ENCODE measurements around the gene TNS4. TPM values are rescaled to one million over a fixed set of nuclear protein-coding genes. Genes with fewer than 3 reads are reported as not detected.

TNS4 gene
- polyA plus RNA-seq, 2 of the 4 experiments (the other 2 are of a cell fraction): 24.2 to 73.5 TPM

- Histone ChIP-seq H3K27ac (peak overlapping the region; percentile 97 to 99), H3K4me3 (no peak overlapping the region), H3K4me1 (peaks cover 74% of the 10 kb centered on the region), H3K4me2 (no peak overlapping the region), H3K9me3 (no peaks in the 10 kb centered on the region)
- DNase-seq (ENCODE audit: low read depth in 1 of 2, low spot score in 1 of 2) (no peak), FAIRE-seq (no peak), ATAC-seq (no peak)
- TF ChIP-seq MAZ (IDR thresholded peaks at IDR 0.05; ENCODE audit: borderline replicate concordance, low read depth, low read length) (no peak), RCOR1 (IDR thresholded peaks at IDR 0.05; ENCODE audit: low read depth, low read length) (no peak), RNF2 (IDR thresholded peaks at IDR 0.05; ENCODE audit: borderline replicate concordance, low read depth) (no peak), CBX8 (IDR thresholded peaks at IDR 0.05) (no peak), TP53 (CRISPR knock-in tag; IDR thresholded peaks at IDR 0.05) (no peak), PBX3 (IDR thresholded peaks at IDR 0.05) (no peak), EP300 (IDR thresholded peaks at IDR 0.05) (no peak), ZFP36 (IDR thresholded peaks at IDR 0.05; ENCODE audit: borderline replicate concordance, partially characterized antibody) (no peak), ATOH8 (CRISPR knock-in tag; IDR thresholded peaks at IDR 0.05; ENCODE audit: low read depth) (no peak), FOSL2 (IDR thresholded peaks at IDR 0.05) (no peak), FOSL2 (CRISPR knock-in tag; IDR thresholded peaks at IDR 0.05) (no peak), POLR2AphosphoS2 (conservative IDR thresholded peaks at IDR 0.05; ENCODE audit: low read length) (no peak), REST (IDR thresholded peaks at IDR 0.05) (no peak), NFE2L2 (conservative IDR thresholded peaks at IDR 0.05; ENCODE audit: low read length) (no peak), HDAC2 (IDR thresholded peaks at IDR 0.05) (no peak), TFCP2L1 (CRISPR knock-in tag; IDR thresholded peaks at IDR 0.05) (no peak), PHF8 (IDR thresholded peaks at IDR 0.05; ENCODE audit: borderline replicate concordance, low read depth) (no peak), ELK1 (IDR thresholded peaks at IDR 0.05; ENCODE audit: low read depth, low read length) (no peak), SREBF2 (IDR thresholded peaks at IDR 0.05) (no peak), BHLHE40 (IDR thresholded peaks at IDR 0.05; ENCODE audit: low read depth, low read length) (no peak), CEBPB (IDR thresholded peaks at IDR 0.05) (no peak)
- WGBS (ENCODE audit: missing lambda C conversion rate): 94% methylated on average over 4 of the region's 4 CpGs
- ChIA-PET POLR2A (no interaction called here), CTCF (interaction anchor here (1.0 to 5.5 kb wide), 7 partner anchors 14 to 45 kb away, joined by 3 to 36 read pairs (median 6); no protein-coding TSS in a partner anchor)
Observed at GRCh38 chr17:40515011-40515410, 13.6 kb upstream of the TNS4 start.
